GM23248 (cell line): ENCODE results near the gene MEGF9.

Experiments used
- EZH2 ChIP-seq: fragments of 200-600 bp; sonication (generic); IDR thresholded peaks from 2 replicates; pipeline ENCODE4 v1.6.1; 2018; ENCODE audit warnings: antibody characterized with exemption, mild to moderate bottlenecking; ENCODE audit not compliant: insufficient read depth, poor library complexity, severe bottlenecking
- EZH2phosphoT487 ChIP-seq: fragments of 200-600 bp; sonication (generic); IDR thresholded peaks from 2 replicates; pipeline ENCODE4 v1.6.1; 2018; ENCODE audit warnings: antibody characterized with exemption, moderate library complexity, mild to moderate bottlenecking, low read depth; ENCODE audit not compliant: insufficient read depth

- TF ChIP-seq EZH2 (no peak), EZH2phosphoT487 (no peak)
Measured at GRCh38 chr9:120689860-120690259, 24.4 kb downstream of the MEGF9 start.
